ENCODE results near the gene RASA1. TPM values are rescaled to one million over a fixed set of nuclear protein-coding genes. Genes with fewer than 3 reads are reported as not detected.

Gene RASA1
- total RNA-seq, 1 experiment from 2014 or later, result 29.6 TPM

DNA sequence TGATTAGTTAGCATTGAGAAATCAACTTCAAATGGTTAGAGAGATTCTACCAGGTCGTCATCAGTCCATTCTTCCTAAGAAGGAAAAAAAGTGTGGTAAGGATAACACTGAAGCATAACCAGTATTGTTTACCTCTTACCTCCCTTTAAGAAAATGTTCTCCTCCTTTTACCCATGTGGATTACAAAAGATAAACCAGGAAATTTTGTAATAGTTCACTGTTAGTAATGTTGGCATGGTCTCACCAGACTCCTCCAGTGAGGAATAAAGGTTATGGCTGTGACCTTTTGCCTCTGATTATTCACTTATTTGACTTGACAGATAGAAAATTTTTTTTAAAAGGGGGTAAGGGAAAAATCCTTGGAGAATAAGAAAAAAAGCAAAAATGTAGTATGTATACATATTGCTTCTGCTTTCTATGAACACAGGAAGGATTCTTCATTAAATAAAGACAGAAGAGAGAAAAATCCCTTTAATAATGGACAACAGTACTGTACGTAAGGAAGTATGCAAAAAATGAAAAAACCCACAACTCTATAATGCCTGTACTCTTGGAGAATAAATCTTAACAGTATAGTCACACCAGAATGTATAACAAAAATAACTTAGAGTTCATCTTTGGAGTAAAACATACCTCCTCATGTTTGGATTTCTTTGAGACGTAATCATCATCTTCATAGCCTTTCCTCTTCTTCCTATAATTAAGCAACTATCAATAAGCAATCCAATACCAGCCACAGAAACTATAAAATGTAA, 126.9 kb downstream of the RASA1 start:
- Histone ChIP-seq H3K4ac (ENCODE audit: low read depth, low read length) (no peak overlapping the region), H3K4me1 (ENCODE audit: insufficient read depth, low read length) (no peaks in the 10 kb centered on the region), H3K9ac (ENCODE audit: extremely low read depth, insufficient read length, low read length) (no peak overlapping the region), H4K20me1 (ENCODE audit: control insufficient read depth, insufficient read depth, insufficient read length) (no peaks in the 10 kb centered on the region), H3K79me2 (ENCODE audit: insufficient read depth, low read length) (no peaks in the 10 kb centered on the region), H3K27me3 (ENCODE audit: insufficient read depth, low read length) (no peaks in the 10 kb centered on the region), H4K8ac (replicated peaks; ENCODE audit: insufficient read length, low read depth, low read length) (no peak overlapping the region), H3K23me2 (ENCODE audit: insufficient read length, low read depth, low read length, poor library complexity, severe bottlenecking) (no peaks in the 10 kb centered on the region), H2AK5ac (ENCODE audit: insufficient read length, low read length) (no peak overlapping the region), H2BK20ac (ENCODE audit: low read depth, low read length, poor library complexity, severe bottlenecking) (no peak overlapping the region), H4K91ac (ENCODE audit: insufficient read length, low read depth, low read length) (no peak overlapping the region), H3K9me3 (ENCODE audit: control insufficient read depth, low read depth, low read length) (no peaks in the 10 kb centered on the region), H3K27ac (ENCODE audit: insufficient read length, low read depth, low read length) (no peak overlapping the region), H2BK12ac (ENCODE audit: insufficient read length, low read depth, low read length) (no peak overlapping the region), H2BK15ac (ENCODE audit: low read depth, low read length) (no peak overlapping the region), H3K14ac (ENCODE audit: insufficient read depth, low read length) (no peak overlapping the region), H3K79me1 (ENCODE audit: insufficient read depth, low read depth, low read length, poor library complexity, severe bottlenecking) (no peaks in the 10 kb centered on the region), H4K5ac (ENCODE audit: insufficient read length, low read depth, low read length) (no peak overlapping the region), H3K23ac (ENCODE audit: insufficient read length, low read depth, low read length) (no peak overlapping the region), H3T11ph (ENCODE audit: low read length) (no peak overlapping the region), H2BK5ac (ENCODE audit: insufficient read length, low read length) (no peak overlapping the region), H2BK120ac (ENCODE audit: low read depth, low read length, poor library complexity, severe bottlenecking) (no peak overlapping the region), H3K56ac (ENCODE audit: insufficient read length, low read depth, low read length) (no peak overlapping the region), H3K18ac (ENCODE audit: insufficient read length, low read depth, low read length) (no peak overlapping the region), H2AFZ (ENCODE audit: low read length) (no peak overlapping the region), H3K4me2 (ENCODE audit: insufficient read depth, insufficient read length, low read length) (no peak overlapping the region)
- DNase-seq, result no peak
- H3K36me3 Mint-ChIP-seq (ENCODE audit: insufficient read depth in 1 of 3, low read depth in 3 of 3), result peaks cover 31 to 91% (median 74%) of the 10 kb centered on the region in 3 experiments; a peak in 6 of 7 replicates
- H3K27ac Mint-ChIP-seq, result no peak overlapping the region
- TF ChIP-seq, protein P1, sequence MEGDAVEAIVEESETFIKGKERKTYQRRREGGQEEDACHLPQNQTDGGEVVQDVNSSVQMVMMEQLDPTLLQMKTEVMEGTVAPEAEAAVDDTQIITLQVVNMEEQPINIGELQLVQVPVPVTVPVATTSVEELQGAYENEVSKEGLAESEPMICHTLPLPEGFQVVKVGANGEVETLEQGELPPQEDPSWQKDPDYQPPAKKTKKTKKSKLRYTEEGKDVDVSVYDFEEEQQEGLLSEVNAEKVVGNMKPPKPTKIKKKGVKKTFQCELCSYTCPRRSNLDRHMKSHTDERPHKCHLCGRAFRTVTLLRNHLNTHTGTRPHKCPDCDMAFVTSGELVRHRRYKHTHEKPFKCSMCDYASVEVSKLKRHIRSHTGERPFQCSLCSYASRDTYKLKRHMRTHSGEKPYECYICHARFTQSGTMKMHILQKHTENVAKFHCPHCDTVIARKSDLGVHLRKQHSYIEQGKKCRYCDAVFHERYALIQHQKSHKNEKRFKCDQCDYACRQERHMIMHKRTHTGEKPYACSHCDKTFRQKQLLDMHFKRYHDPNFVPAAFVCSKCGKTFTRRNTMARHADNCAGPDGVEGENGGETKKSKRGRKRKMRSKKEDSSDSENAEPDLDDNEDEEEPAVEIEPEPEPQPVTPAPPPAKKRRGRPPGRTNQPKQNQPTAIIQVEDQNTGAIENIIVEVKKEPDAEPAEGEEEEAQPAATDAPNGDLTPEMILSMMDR (conservative IDR thresholded peaks at IDR 0.05), result no peak
- H3K27me3 Mint-ChIP-seq (ENCODE audit: low read depth), result no peaks in the 10 kb centered on the region
- no peak overlapping the region for H3K4me3 Mint-ChIP-seq
- H3K9me3 Mint-ChIP-seq, result no peaks in the 10 kb centered on the region
- no CpG with 5 or more reads among the region's 3 CpGs for WGBS (ENCODE audit: extremely low coverage, insufficient read length, low lambda C conversion rate)
- H3K4me1 Mint-ChIP-seq, result no peaks in the 10 kb centered on the region

Measured in H9 (cell line).